ENCODE data around the gene PSORS1C1.
"Not testable (repeated sequence)": the region's sequence is repeated elsewhere in the genome, so short reads cannot be mapped to it uniquely, and the experiment has no call there.

Gene PSORS1C1

GRCh38 chr6:31180500-31180899 is 65.9 kb downstream of the PSORS1C1 start:
- DNase-seq, result peak; percentile 33

GRCh38 chr6:31183287-31183686 is 68.7 kb downstream of the PSORS1C1 start:
- DNase-seq, result not testable (repeated sequence)

- DNase-seq, result not testable (repeated sequence)
These were observed 69.3 kb downstream of the PSORS1C1 start for GRCh38 chr6:31183859-31184258.

- not testable (repeated sequence) for DNase-seq
These were observed 71.1 kb downstream of the PSORS1C1 start for GRCh38 chr6:31185695-31186051.

GRCh38 chr6:31186052-31186734 is 71.6 kb downstream of the PSORS1C1 start:
- DNase-seq, result no peak

GRCh38 chr6:31187780-31188194 is 73.2 kb downstream of the PSORS1C1 start:
- DNase-seq, result no peak

GRCh38 chr6:31189223-31189622 is 74.6 kb downstream of the PSORS1C1 start:
- DNase-seq, result not testable (repeated sequence)
